NT2/D1 (cell line): ENCODE results near the gene HMGCS1.

Experiments
- DNase-seq: peaks from one replicate; pipeline ENCODE4 v3.0.0-alpha.2; 2011; ENCODE audit warnings: low read depth, low spot score
- H3K27me3 ChIP-seq: 2 replicates; pipeline ENCODE4 v1.6.0; 2011; ENCODE audit warnings: mild to moderate bottlenecking; ENCODE audit not compliant: insufficient read length, insufficient read depth
- H3K36me3 ChIP-seq: 2 replicates; pipeline ENCODE4 v1.6.1; 2011; ENCODE audit warnings: mild to moderate bottlenecking, low read length, mixed read lengths; ENCODE audit not compliant: insufficient read depth, insufficient read length
- H3K4me1 ChIP-seq: 2 replicates; pipeline ENCODE4 v1.5.1; 2011; ENCODE audit not compliant: insufficient read depth, insufficient read length
- H3K4me3 ChIP-seq: 2 replicates; pipeline ENCODE4 v1.5.1; 2011; ENCODE audit warnings: low read depth; ENCODE audit not compliant: insufficient read length
- H3K9ac ChIP-seq: 2 replicates; pipeline ENCODE4 v1.6.0; 2011; ENCODE audit warnings: low read depth; ENCODE audit not compliant: insufficient read length
- H3K9me3 ChIP-seq: 2 replicates; pipeline ENCODE4 v1.5.1; 2011; ENCODE audit warnings: mild to moderate bottlenecking, low read length; ENCODE audit not compliant: insufficient read depth
- SUZ12 ChIP-seq: IDR thresholded peaks from 2 replicates; pipeline ENCODE4 v1.6.1; 2011; ENCODE audit not compliant: insufficient read length, insufficient read depth; ENCODE audit errors: extremely low read depth
- YY1 ChIP-seq: IDR thresholded peaks from 2 replicates; pipeline ENCODE4 v1.6.1; 2011; ENCODE audit not compliant: insufficient read length, insufficient read depth
- ZNF274 ChIP-seq: IDR thresholded peaks from 2 replicates; pipeline ENCODE4 v1.6.1; 2011; ENCODE audit warnings: mild to moderate bottlenecking, low read depth, low read length

Gene HMGCS1

DNA sequence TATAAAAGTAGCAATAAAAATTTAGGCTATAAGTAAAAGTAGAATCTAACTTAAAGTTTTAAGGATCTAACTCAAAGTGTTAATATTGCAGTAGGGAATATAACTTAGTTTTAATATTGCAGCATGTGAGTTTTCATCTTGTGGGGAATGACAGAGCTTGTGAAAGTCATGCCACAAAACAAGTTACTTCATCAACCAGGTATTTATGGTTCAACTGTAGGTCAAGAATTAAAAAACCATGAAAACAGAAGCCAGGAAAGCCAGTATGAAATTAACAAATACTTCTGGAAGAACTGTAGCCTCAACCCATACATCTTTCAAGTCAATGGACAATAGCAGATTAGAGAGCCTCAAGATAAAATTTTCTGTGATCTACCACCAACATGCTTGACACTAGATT, 19.0 kb downstream of the HMGCS1 start:
- DNase-seq, result no peak
- no peak for TF ChIP-seq SUZ12
- TF ChIP-seq YY1, result no peak
- TF ChIP-seq ZNF274, result no peak

DNA sequence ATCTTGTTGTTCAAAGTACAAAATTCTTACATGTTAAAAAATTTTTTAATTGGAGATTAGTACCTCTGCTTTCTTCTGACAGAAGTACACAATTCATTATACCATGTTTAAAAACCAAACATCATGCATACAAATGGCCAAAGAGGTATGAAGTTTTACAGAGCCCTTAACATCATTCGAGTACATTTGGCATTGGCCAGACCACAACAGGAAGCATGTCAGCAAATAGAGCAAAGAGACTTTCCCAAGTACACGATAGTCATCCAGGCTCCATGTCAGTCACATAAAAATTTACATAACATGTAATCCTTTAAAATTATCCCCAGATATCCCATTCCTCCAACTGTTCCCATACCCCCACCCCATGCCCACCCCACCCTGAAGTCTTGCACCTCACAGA, 22.5 kb downstream of the HMGCS1 start:
- H3K36me3 ChIP-seq, result peaks cover 64% of the 10 kb centered on the region
- no peaks in the 10 kb centered on the region for H3K4me1 ChIP-seq
- no peaks in the 10 kb centered on the region for H3K27me3 ChIP-seq
- no peak for DNase-seq
- H3K4me3 ChIP-seq, result no peak overlapping the region
- no peak for TF ChIP-seq ZNF274
- TF ChIP-seq YY1, result no peak
- no peak for TF ChIP-seq SUZ12
- H3K9me3 ChIP-seq, result no peaks in the 10 kb centered on the region
- no peak overlapping the region for H3K9ac ChIP-seq

More for the DNA sequence above, 19.0 kb downstream of the HMGCS1 start:
- Histone ChIP-seq H3K4me1 (no peaks in the 10 kb centered on the region), H3K36me3 (peaks cover 82% of the 10 kb centered on the region), H3K9me3 (no peaks in the 10 kb centered on the region), H3K9ac (no peak overlapping the region), H3K27me3 (no peaks in the 10 kb centered on the region), H3K4me3 (no peak overlapping the region)

DNA sequence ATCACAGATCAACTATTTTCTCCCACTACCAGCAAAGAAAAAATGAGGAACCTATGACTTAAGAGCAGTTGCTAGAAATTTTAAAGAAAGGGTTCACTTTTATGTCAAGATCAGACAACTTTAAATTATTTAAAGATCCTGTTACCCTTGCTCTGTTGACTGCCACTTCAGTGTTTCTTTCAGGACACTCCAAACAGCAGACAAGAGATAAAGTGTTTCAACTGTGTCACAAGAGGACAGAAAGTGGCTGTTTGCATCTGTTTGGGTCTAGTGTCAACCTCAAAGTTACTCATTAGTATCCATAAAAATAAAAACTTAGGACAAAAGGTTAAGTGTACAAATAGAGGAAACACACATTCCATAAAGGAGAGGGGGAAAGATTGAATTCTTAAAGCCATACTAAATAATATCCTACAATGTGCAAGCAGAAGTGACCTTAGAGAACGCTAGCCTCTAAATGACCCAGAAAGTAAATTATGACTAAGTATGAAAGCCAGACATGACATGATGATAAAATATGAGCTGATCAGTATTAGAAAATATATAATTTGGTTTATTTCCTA, 24.9 kb downstream of the HMGCS1 start:
- no peak for TF ChIP-seq YY1
- TF ChIP-seq ZNF274, result no peak
- no peak for TF ChIP-seq SUZ12

DNA sequence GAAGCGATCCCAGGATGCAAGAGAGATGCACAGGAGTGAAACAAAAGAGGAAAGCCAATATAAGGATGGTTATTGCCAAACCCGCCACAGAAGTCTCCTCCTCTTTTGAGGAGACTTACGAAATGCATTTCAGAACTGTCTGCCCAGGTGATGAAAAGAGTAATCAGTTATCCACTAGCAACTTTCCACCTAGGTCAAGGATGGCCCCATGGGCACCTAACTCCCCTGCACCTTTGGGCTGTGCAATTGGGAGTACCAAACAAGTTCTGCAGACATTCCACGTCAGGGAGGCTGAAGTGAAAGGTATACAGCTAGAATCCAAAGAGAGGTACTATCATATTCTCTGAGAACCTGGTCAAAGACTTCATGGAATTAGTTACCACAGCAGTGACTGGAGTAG, 25.7 kb downstream of the HMGCS1 start:
- TF ChIP-seq ZNF274, result no peak
- no peak for TF ChIP-seq SUZ12
- TF ChIP-seq YY1, result no peak
- peaks cover 32% of the 10 kb centered on the region for H3K36me3 ChIP-seq

More for the DNA sequence above, 24.9 kb downstream of the HMGCS1 start:
- no peaks in the 10 kb centered on the region for H3K9me3 ChIP-seq
- H3K4me3 ChIP-seq, result no peak overlapping the region
- no peak overlapping the region for H3K9ac ChIP-seq
- H3K36me3 ChIP-seq, result peaks cover 41% of the 10 kb centered on the region
- DNase-seq, result no peak
- no peaks in the 10 kb centered on the region for H3K27me3 ChIP-seq
- H3K4me1 ChIP-seq, result no peaks in the 10 kb centered on the region

DNA sequence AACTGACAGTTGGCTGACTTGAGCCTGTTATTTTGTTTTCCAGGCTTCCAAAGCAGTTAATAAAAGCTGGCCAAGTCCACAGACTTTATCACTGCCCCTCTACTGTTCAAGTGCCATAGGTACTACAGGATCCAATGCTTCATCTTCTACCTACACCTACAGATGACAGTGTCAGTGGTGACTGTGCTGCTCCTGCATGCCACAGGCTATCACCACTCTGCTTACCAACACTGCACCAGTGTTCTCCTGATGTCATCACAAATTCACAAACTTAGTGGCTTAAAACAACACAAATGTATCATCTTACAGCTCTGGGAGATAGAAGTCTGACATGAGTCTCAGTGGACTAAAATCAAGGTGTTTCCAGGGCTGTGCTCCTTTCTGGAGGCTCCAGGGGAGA, 26.6 kb downstream of the HMGCS1 start:
- no peak overlapping the region for H3K9ac ChIP-seq
- no peaks in the 10 kb centered on the region for H3K4me1 ChIP-seq
- no peak for DNase-seq
- H3K27me3 ChIP-seq, result no peaks in the 10 kb centered on the region
- TF ChIP-seq ZNF274 (no peak), YY1 (no peak), SUZ12 (no peak)
- H3K4me3 ChIP-seq, result no peak overlapping the region
- no peaks in the 10 kb centered on the region for H3K9me3 ChIP-seq
- peaks cover 27% of the 10 kb centered on the region for H3K36me3 ChIP-seq

More for the DNA sequence above, 25.7 kb downstream of the HMGCS1 start:
- Histone ChIP-seq H3K9me3 (no peaks in the 10 kb centered on the region), H3K4me3 (no peak overlapping the region), H3K27me3 (no peaks in the 10 kb centered on the region), H3K4me1 (no peaks in the 10 kb centered on the region), H3K9ac (no peak overlapping the region)
- no peak for DNase-seq

DNA sequence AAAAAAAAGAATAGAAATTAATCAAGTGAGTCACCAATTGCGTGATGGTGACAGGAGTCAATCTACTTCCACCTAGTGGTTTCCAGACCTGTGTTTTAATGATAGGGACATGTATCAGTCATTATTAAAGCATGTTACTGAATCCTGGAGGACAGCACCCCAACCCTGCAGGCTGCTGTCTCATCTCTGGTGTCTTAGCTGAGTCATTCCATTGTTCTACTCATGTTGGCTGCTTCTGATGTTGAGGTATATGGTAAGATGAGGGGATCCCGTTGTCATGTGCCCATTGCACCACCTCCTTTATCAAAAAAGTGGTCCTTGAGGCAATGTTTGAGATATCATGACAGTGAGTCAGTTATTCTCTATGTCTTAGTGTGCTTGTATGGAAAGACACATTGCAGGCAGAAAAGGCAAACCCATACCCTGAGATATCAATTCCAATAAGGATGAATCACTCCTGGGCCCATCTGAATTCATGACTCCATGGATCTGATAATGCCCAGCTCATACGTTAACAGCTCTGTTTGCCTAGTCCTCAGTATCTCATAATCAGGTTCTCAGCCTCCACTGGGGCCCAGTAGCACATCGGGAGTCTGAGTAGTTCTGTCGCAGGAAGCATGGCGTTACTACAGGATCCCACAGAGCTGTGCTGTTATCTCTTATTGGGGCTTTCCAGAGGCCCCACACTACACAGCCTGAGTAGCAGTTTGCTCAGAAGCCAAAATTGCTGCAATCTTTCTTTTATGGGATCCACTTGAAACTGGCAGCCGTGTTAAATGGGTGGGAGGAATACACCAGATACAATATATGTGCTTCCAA, 31.2 kb downstream of the HMGCS1 start:
- no peak for DNase-seq
- Histone ChIP-seq H3K36me3 (no peaks in the 10 kb centered on the region), H3K4me3 (no peak overlapping the region), H3K9me3 (no peaks in the 10 kb centered on the region), H3K4me1 (no peaks in the 10 kb centered on the region), H3K27me3 (no peaks in the 10 kb centered on the region), H3K9ac (no peak overlapping the region)
- TF ChIP-seq SUZ12 (no peak), YY1 (no peak)

DNA sequence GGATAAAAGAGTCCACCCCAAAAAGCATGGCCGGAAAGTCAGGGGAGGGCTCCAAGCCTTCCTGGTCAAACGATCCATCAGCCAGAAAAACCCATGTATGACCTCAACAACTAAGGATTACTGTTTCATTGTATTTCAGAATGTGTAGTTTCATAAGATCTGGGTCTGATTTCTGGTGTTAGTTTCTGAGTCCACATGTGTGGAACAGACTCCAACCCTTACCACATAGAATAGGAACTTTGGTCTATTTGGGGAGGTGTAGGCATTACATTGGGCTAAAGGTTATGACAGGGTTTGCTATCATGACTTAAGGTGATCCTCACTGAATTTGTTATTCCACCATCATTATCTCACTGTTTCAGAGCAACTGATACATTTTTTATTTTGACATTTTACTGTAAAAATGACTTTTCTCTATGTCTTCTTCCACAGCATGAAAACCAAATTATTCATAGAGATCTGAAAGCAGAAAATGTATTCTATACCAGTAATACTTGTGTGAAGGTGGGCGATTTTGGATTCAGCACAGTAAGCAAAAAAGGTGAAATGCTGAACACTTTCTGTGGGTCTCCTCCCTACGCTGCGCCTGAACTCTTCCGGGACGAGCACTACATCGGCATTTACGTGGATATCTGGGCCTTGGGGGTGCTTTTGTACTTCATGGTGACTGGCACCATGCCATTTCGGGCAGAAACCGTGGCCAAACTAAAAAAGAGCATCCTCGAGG, 33.5 kb downstream of the HMGCS1 start:
- TF ChIP-seq SUZ12, result no peak
- no peak for TF ChIP-seq YY1
- no peak for TF ChIP-seq ZNF274

More for the DNA sequence above, 33.5 kb downstream of the HMGCS1 start:
- H3K9me3 ChIP-seq, result no peaks in the 10 kb centered on the region
- H3K9ac ChIP-seq, result no peak overlapping the region
- H3K36me3 ChIP-seq, result no peaks in the 10 kb centered on the region
- H3K27me3 ChIP-seq, result no peaks in the 10 kb centered on the region
- no peaks in the 10 kb centered on the region for H3K4me1 ChIP-seq
- H3K4me3 ChIP-seq, result no peak overlapping the region
- no peak for DNase-seq
